T follicular helper cell (primary cell): ENCODE measurements around the gene IFITM1.
"Not testable (repeated sequence)": the region's sequence is repeated elsewhere in the genome, so short reads cannot be mapped to it uniquely, and the experiment has no call there.

Source experiments
- DNase-seq: peaks from one replicate; pipeline ENCODE4 v3.0.0-alpha.2; 2020; ENCODE audit warnings: low read depth

IFITM1 gene

DNA sequence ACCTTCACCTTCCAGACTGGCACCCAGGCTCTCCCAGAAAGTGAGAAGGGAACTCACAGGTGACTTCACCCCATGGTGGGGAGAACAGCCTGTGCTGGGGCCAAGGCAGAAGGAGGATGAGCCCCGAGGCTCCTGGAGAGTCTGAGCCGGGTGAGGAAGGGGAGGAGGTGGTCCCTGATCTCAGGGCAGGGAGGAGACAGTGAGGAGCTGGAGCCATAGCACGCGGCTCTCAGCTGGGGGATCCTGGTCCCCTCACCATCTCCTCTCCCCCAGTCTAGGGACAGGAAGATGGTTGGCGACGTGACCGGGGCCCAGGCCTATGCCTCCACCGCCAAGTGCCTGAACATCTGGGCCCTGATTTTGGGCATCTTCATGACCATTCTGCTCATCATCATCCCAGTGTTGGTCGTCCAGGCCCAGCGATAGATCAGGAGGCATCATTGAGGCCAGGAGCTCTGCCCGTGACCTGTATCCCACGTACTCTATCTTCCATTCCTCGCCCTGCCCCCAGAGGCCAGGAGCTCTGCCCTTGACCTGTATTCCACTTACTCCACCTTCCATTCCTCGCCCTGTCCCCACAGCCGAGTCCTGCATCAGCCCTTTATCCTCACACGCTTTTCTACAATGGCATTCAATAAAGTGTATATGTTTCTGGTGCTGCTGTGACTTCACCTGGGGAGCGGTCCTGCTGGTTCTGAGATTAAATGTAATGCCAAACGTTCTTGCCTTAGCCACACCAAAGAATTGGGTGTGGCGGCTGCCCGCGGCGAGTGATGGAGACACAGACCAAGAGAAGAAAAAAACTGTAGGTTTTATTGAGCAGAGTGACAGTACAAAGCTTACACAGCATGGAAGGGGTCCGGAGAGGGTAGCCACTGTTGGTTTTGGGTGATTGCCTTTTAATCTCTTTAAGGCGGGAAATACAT, 4.8 kb upstream of the IFITM1 start:
- DNase-seq, result not testable (repeated sequence)

GRCh38 chr11:309979-310572, 3.8 kb upstream of the IFITM1 start:
- not testable (repeated sequence) for DNase-seq

DNA sequence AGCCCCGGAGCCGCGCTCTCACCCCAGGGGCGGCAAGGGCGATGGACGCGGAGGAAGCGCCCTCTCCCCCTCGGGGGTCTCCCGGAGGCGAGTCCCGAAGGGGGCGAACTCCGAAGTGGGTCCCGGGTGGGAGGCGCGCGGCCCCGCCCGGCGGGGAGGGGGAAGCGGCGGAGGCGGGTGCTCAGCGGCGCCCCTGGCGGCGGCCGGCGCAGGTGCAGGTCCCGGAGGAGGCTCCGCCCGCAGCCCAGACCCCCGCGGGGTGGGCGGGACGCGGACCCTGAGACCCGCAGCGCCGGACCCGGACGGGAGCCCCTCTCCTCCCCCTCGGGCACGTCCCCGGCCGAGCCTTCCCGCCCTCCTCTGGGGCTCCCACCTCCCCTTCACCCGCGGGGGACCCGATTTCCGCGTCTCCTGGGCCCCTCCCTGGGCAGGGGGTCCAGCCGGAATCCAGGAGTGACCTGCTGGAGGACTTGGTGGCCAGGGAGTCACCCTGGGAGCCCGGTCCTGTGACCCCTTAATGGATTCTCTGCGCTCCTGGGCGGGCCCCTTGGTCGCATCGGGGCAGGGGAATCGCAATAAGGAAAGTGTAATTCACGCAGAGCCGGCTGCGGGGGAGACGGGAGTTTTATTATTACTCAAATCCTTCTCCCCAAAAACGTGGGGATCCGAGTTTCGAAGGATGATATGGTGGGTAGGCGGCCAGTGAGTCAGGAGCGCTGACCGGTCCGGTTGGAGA, 2.7 kb upstream of the IFITM1 start:
- DNase-seq, result not testable (repeated sequence)

- no peak for DNase-seq
Measured at GRCh38 chr11:312092-312816, 1.6 kb upstream of the IFITM1 start.

DNA sequence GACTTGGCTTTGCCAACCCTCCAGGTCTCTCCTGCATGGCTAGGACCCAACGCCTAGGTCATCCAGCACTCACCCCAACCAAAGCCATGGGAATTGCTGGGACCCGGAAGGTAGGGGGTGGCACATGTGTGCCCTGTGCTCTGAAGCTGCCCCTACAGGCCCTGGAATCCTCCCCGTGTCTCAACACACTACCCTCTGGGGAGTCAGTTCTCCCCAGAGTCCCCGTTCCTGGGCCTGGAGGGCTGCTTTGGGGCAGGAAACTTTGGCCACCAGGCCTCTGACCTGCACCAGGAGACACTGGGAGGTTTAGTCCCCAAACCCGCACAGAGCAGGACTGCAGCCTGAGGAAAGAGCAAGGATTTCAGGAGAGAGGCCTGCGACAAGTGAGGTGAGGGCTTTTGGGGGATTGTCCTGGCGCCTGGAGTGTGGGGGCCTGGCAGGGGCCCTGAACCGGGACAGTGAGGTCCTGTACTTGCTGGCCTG, 495 bp upstream of the IFITM1 start:
- DNase-seq, result no peak

- DNase-seq, result not testable (repeated sequence)
Measured at GRCh38 chr11:314554-314875, 675 bp downstream of the IFITM1 start.

DNA sequence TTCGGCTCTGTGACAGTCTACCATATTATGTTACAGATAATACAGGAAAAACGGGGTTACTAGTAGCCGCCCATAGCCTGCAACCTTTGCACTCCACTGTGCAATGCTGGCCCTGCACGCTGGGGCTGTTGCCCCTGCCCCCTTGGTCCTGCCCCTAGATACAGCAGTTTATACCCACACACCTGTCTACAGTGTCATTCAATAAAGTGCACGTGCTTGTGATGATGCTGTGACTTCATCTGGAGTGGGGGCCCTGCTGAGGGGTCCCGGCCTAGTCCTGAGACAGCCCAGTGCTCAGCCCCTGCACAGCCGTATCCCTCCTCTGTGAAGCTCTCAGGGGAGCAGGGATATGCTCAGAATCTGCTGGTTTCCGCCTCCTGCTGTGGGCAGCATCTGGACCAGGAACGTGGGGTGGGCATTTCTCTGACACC, 1.2 kb downstream of the IFITM1 start:
- no peak for DNase-seq

- no peak for DNase-seq
Measured at GRCh38 chr11:315516-315994, 1.7 kb downstream of the IFITM1 start.

DNA sequence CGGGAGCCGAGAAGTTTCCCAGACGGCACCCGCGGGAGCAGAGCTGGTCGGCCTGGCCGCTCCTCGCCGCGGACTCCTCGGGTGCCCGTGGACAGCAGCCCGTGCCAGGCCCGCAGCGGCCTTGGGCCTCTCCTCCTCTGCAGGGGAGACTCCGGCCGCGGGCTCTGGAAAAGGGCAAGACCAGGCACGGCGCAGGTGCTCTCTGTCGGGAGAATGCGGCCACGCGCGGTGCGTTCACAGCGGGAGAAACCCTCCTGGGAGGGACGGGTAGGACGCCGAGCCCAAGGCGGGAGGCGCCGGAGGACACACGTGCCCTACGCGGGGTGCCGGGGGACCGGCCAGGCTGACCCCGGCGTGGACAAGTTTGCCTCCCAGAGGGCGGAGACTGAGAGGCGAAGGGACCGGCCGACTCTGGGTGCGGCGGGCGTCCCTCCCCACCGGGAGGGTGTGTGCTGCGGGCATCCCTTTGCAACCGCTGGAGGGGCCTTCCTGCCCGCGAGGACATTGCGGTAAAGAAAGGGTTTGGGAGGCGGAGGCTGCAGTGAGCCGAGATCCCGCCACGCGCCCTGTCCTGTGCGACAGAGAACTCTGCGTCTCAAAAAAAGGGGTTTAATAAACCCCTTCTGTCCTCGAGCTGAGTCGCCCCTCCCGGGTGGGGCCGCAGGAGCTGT, 2.3 kb downstream of the IFITM1 start:
- no peak for DNase-seq

- DNase-seq, result no peak
Measured at GRCh38 chr11:316891-317301, 3.1 kb downstream of the IFITM1 start.

DNA sequence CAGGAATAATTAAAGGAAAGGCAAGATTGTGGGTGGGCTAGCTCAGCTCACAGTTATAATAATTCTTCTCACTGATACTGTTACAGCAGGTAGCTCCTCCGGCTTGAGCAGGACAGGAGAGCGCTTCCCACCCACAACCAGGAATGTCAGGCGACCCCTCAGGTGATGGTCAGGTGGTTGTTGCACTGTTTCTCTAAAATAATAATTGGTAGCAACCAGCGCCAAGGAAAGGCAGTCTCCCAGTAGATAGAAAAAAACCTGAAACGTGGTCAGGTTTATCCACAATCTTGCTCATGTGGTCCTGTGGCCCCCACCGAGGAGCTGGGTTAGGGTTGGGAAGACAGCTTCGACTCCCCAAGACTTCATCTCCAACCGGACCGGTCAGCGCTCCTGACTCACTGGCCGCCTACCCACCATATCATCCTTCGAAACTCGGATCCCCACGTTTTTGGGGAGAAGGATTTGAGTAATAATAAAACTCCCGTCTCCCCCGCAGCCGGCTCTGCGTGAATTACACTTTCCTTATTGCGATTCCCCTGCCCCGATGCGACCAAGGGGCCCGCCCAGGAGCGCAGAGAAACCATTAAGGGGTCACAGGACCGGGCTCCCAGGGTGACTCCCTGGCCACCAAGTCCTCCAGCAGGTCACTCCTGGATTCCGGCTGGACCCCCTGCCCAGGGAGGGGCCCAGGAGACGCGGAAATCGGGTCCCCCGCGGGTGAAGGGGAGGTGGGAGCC, 4.0 kb downstream of the IFITM1 start:
- not testable (repeated sequence) for DNase-seq

DNA sequence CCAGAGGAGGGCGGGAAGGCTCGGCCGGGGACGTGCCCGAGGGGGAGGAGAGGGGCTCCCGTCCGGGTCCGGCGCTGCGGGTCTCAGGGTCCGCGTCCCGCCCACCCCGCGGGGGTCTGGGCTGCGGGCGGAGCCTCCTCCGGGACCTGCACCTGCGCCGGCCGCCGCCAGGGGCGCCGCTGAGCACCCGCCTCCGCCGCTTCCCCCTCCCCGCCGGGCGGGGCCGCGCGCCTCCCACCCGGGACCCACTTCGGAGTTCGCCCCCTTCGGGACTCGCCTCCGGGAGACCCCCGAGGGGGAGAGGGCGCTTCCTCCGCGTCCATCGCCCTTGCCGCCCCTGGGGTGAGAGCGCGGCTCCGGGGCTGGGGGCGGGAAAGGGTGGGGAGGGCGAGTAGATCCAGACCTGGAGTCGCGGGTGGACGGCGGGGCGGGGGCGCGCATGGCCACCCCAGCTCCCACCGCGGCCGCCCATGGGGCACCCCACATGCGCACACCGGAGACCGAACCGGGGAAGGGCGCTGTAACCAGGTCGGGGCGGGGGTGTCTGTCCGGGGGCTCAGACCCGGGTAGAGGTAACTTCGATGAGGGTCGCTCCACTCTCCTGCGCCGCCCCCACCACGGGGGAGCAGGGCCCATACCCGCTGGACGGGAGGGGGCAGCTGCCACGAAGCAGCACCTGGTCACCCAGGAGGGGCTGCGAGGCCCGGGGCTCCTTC, 4.7 kb downstream of the IFITM1 start:
- not testable (repeated sequence) for DNase-seq

- DNase-seq, result not testable (repeated sequence)
Measured at GRCh38 chr11:319121-319887, 5.5 kb downstream of the IFITM1 start.

GRCh38 chr11:319888-320273, 6.0 kb downstream of the IFITM1 start:
- not testable (repeated sequence) for DNase-seq

GRCh38 chr11:324156-324555, 10.3 kb downstream of the IFITM1 start:
- no peak for DNase-seq

GRCh38 chr11:324593-325517, 11.0 kb downstream of the IFITM1 start:
- DNase-seq, result not testable (repeated sequence)

GRCh38 chr11:325796-326591, 12.2 kb downstream of the IFITM1 start:
- no peak for DNase-seq
